ENCODE measurements around the gene TMED10.

GRCh38 chr14:75088566-75089373 is 87.6 kb downstream of the TMED10 start:
- no peak for TF ChIP-seq POLR2AphosphoS5 (IDR thresholded peaks at IDR 0.05; ENCODE audit: low read depth, low read length)
- TF ChIP-seq, protein P1, sequence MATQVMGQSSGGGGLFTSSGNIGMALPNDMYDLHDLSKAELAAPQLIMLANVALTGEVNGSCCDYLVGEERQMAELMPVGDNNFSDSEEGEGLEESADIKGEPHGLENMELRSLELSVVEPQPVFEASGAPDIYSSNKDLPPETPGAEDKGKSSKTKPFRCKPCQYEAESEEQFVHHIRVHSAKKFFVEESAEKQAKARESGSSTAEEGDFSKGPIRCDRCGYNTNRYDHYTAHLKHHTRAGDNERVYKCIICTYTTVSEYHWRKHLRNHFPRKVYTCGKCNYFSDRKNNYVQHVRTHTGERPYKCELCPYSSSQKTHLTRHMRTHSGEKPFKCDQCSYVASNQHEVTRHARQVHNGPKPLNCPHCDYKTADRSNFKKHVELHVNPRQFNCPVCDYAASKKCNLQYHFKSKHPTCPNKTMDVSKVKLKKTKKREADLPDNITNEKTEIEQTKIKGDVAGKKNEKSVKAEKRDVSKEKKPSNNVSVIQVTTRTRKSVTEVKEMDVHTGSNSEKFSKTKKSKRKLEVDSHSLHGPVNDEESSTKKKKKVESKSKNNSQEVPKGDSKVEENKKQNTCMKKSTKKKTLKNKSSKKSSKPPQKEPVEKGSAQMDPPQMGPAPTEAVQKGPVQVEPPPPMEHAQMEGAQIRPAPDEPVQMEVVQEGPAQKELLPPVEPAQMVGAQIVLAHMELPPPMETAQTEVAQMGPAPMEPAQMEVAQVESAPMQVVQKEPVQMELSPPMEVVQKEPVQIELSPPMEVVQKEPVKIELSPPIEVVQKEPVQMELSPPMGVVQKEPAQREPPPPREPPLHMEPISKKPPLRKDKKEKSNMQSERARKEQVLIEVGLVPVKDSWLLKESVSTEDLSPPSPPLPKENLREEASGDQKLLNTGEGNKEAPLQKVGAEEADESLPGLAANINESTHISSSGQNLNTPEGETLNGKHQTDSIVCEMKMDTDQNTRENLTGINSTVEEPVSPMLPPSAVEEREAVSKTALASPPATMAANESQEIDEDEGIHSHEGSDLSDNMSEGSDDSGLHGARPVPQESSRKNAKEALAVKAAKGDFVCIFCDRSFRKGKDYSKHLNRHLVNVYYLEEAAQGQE (IDR thresholded peaks at IDR 0.05; ENCODE audit: insufficient read depth in 1 of 2, low read depth in 2 of 2, low read length in 2 of 2): no peak
